IMR-90 (cell line): ENCODE measurements around the gene DUSP10. TPM values are rescaled to one million over a fixed set of nuclear protein-coding genes. Genes with fewer than 3 reads are reported as not detected.

Experiments
- ATAC-seq: fragments of 200-7000 bp; cut with Tn5 transposase; 2 replicates; pipeline ENCODE4 v1.9.1; 2020; ENCODE audit warnings: low read depth, mild to moderate bottlenecking, moderate library complexity
- BruUV-seq: library from RNA; stranded (reverse); fragments of 400-500 nt; replicated peaks from 2 replicates; lab custom pipeline; 2021; lab: Mats Ljungman, UMichigan
- CTCF ChIA-PET: fragments of 300-600 bp; formaldehyde crosslinking; extraction: SDS; loops from one replicate; lab custom pipeline; 2021; ENCODE audit warnings: antibody characterized with exemption; lab: Yijun Ruan, JAX
- POLR2A ChIA-PET: fragments of 300-600 bp; sonication (Branson Sonifier 250); formaldehyde crosslinking; loops from one replicate; lab custom pipeline; 2022; ENCODE audit warnings: antibody characterized with exemption; ENCODE audit not compliant: unreplicated experiment; lab: Charles Lee
- DNase-seq: peaks from one replicate; pipeline ENCODE4 v3.0.0; 2013
- H2AFZ ChIP-seq: replicated peaks from 2 replicates; pipeline ENCODE3; 2013; ENCODE audit warnings: low read length, mild to moderate bottlenecking; ENCODE audit not compliant: poor library complexity
- H2AK5ac ChIP-seq: 2 replicates; pipeline ENCODE4 v1.6.1; 2013; ENCODE audit warnings: low read depth, low read length, inconsistent platforms
- H2AK9ac ChIP-seq: replicated peaks from 2 replicates; pipeline ENCODE3; 2013; ENCODE audit warnings: mild to moderate bottlenecking, low read depth, low read length, moderate library complexity; ENCODE audit not compliant: poor library complexity
- H2BK120ac ChIP-seq: 2 replicates; pipeline ENCODE4 v1.6.1; 2013; ENCODE audit warnings: low read depth, low read length, inconsistent platforms
- H2BK15ac ChIP-seq: 3 replicates; pipeline ENCODE4 v1.6.1; 2013; ENCODE audit warnings: low read depth, low read length, inconsistent platforms
- H2BK20ac ChIP-seq: 2 replicates; pipeline ENCODE4 v1.6.1; 2013; ENCODE audit warnings: low read depth, mild to moderate bottlenecking, inconsistent platforms, low read length, moderate library complexity
- H2BK5ac ChIP-seq: 2 replicates; pipeline ENCODE4 v1.6.1; 2013; ENCODE audit warnings: mild to moderate bottlenecking, low read depth, low read length, inconsistent platforms; ENCODE audit not compliant: poor library complexity, severe bottlenecking
- H3K14ac ChIP-seq: replicated peaks from 2 replicates; pipeline ENCODE4 v1.6.1; 2013; ENCODE audit warnings: low read depth, low read length, inconsistent platforms
- H3K18ac ChIP-seq: 2 replicates; pipeline ENCODE4 v1.6.1; 2013; ENCODE audit warnings: low read depth, low read length, control low read depth
- H3K23ac ChIP-seq: 2 replicates; pipeline ENCODE4 v1.6.1; 2013; ENCODE audit warnings: low read depth, low read length, inconsistent platforms
- H3K27ac ChIP-seq: 2 replicates; pipeline ENCODE4 v1.5.1; 2013; ENCODE audit warnings: mild to moderate bottlenecking, control low read depth, low read length; ENCODE audit not compliant: insufficient read depth
- H3K27me3 ChIP-seq: 2 replicates; pipeline ENCODE4 v1.6.1; 2013; ENCODE audit warnings: low read length; ENCODE audit not compliant: control insufficient read depth, insufficient read depth
- H3K36me3 ChIP-seq: 2 replicates; pipeline ENCODE4 v1.6.1; 2013; ENCODE audit warnings: low read length, mixed read lengths; ENCODE audit not compliant: control insufficient read depth, insufficient read depth
- H3K4ac ChIP-seq: 2 replicates; pipeline ENCODE4 v1.6.1; 2013; ENCODE audit warnings: low read depth, low read length, inconsistent platforms
- H3K4me1 ChIP-seq: 2 replicates; pipeline ENCODE4 v1.6.1; 2013; ENCODE audit warnings: low read length, mixed read lengths; ENCODE audit not compliant: control insufficient read depth, insufficient read depth
- H3K4me2 ChIP-seq: 2 replicates; pipeline ENCODE4 v1.6.1; 2013; ENCODE audit warnings: low read depth, mild to moderate bottlenecking, control low read depth, low read length, moderate library complexity
- H3K4me3 ChIP-seq: 2 replicates; pipeline ENCODE4 v1.5.1; 2013; ENCODE audit warnings: low read depth, mild to moderate bottlenecking, control low read depth, low read length, moderate library complexity; ENCODE audit not compliant: insufficient read depth
- H3K56ac ChIP-seq: 2 replicates; pipeline ENCODE4 v1.6.1; 2013; ENCODE audit warnings: low read length, inconsistent platforms; ENCODE audit not compliant: insufficient read depth; ENCODE audit errors: extremely low read depth
- H3K79me1 ChIP-seq, 2 experiments: 2 replicates each; pipeline ENCODE4 v1.6.1; 2013; ENCODE audit warnings: low read length in 2 of 2, inconsistent platforms in 1 of 2, low read depth in 1 of 2
- H3K9ac ChIP-seq: 2 replicates; pipeline ENCODE4 v1.6.1; 2013; ENCODE audit warnings: low read depth, low read length, control low read depth
- H3K9me1 ChIP-seq: 2 replicates; pipeline ENCODE4 v1.6.1; 2013; ENCODE audit warnings: low read length, inconsistent platforms; ENCODE audit not compliant: insufficient read depth
- H3K9me3 ChIP-seq: 2 replicates; pipeline ENCODE4 v1.6.1; 2013; ENCODE audit warnings: low read length; ENCODE audit not compliant: control insufficient read depth, insufficient read depth
- H4K20me1 ChIP-seq: 2 replicates; pipeline ENCODE4 v1.6.1; 2013; ENCODE audit warnings: low read length, inconsistent platforms; ENCODE audit not compliant: insufficient read depth
- H4K5ac ChIP-seq: 2 replicates; pipeline ENCODE4 v1.6.1; 2013; ENCODE audit warnings: mild to moderate bottlenecking, low read depth, low read length, control low read depth
- H4K8ac ChIP-seq, 2 experiments: 2 replicates each; pipeline ENCODE4 v1.6.1; 2013; ENCODE audit warnings: low read depth in 2 of 2, low read length in 2 of 2, control low read depth in 1 of 2, inconsistent platforms in 1 of 2
- H4K91ac ChIP-seq: 2 replicates; pipeline ENCODE4 v1.6.1; 2013; ENCODE audit warnings: low read depth, low read length, inconsistent platforms; ENCODE audit not compliant: insufficient read depth
- CHD1 ChIP-seq: IDR thresholded peaks from 2 replicates; pipeline ENCODE4 v1.6.1; 2012; ENCODE audit warnings: low read depth, low read length, improper control_type of control experiment
- MAFK ChIP-seq: IDR thresholded peaks from 2 replicates; pipeline ENCODE4 v1.6.1; 2012; ENCODE audit warnings: low read depth, low read length, improper control_type of control experiment
- MAZ ChIP-seq: IDR thresholded peaks from 2 replicates; pipeline ENCODE4 v1.6.1; 2012; ENCODE audit warnings: low read depth, mild to moderate bottlenecking, low read length, improper control_type of control experiment, moderate library complexity, borderline replicate concordance
- POLR2A ChIP-seq: IDR thresholded peaks from 2 replicates; pipeline ENCODE4 v1.6.1; 2012; ENCODE audit warnings: mild to moderate bottlenecking, low read depth, low read length
- SMC3 ChIP-seq: fragments of 150-350 bp; IDR thresholded peaks from 2 replicates; pipeline ENCODE4 v1.6.1; 2016; ENCODE audit warnings: low read depth, mild to moderate bottlenecking, antibody characterized with exemption, low read length, moderate library complexity
- WGBS, 2 experiments: methylation state at CpG; one replicate each; pipeline versions ENCODE4 v1.1.5 to v1.1.7; 2013; ENCODE audit warnings: missing lambda C conversion rate in 2 of 2; ENCODE audit not compliant: insufficient read length in 1 of 2; ENCODE audit errors: extremely low coverage in 2 of 2; 5-methylcytosine and 5-hydroxymethylcytosine counted together
- dilution Hi-C: fragments of 300-500 bp; cut with HindIII; formaldehyde crosslinking; loops from one replicate; pipeline ENCODE4 v1.14.3; 2018; ENCODE audit warnings: low sequenced_read_pairs; ENCODE audit not compliant: unreplicated experiment
- in situ Hi-C: fragments of 300-500 bp; cut with MboI; formaldehyde crosslinking; loops from 3 replicates; pipeline ENCODE4 v1.14.3; 2019; ENCODE audit warnings: low sequenced_read_pairs, inconsistent platforms, mixed read lengths
- intact Hi-C: fragments of 100-400 bp; cut with micrococcal nuclease; formaldehyde crosslinking; loops from 2 replicates; pipeline ENCODE4 v1.10.0; 2022
- polyA plus RNA-seq, 3 experiments: library from polyadenylated mRNA; depleted of rRNA; stranded (reverse); fragments of >200 nt; gene quantifications; 2 replicates each; pipeline ENCODE4 v1.2.3, GENCODE V29; 2012; ENCODE audit warnings: low replicate concordance in 1 of 3
- total RNA-seq: library from RNA; depleted of rRNA; stranded (reverse); fragments of >200 nt; gene quantifications from 2 replicates; pipeline ENCODE4 v1.2.3, GENCODE V29; 2012
- TF ChIP-seq, protein P1 (sequence below): fragments of 150-350 bp; IDR thresholded peaks from 2 replicates; pipeline ENCODE4 v1.6.1; 2017; ENCODE audit warnings: mild to moderate bottlenecking, antibody characterized with exemption, low read length, low read depth

Gene DUSP10
- total and polyA plus RNA-seq, 2 of the 4 experiments (the other 2 are of a cell fraction) = 41.7 to 59.1 TPM

DNA sequence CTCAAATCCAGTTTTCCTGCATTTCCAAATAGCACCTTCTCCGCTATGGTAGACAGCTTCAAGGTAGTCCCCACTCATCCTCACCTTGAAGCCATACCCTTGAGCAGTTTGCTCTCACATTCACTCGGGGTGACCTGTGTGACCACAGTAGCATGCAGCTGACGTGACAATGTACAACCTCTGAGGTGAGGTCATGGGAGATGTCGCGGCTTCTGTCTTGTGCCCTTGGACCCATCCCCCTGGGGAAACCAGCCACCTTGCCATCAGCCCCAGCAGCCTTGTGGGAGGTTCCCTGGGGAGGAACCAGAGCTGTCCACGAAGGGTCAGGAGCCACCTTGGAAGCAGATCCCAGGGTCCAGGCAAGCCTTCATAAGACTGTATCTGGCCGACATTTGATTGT is 38.3 kb upstream of the DUSP10 start:
- H3K27me3 ChIP-seq = no peaks in the 10 kb centered on the region
- no peak overlapping the region for H2AK9ac ChIP-seq
- no peak overlapping the region for H2AFZ ChIP-seq
- no peak overlapping the region for H2BK120ac ChIP-seq
- H4K8ac ChIP-seq = no peak overlapping the region
- DNase-seq (no peak), ATAC-seq (no peak)
- H2BK5ac ChIP-seq = no peak overlapping the region
- no peak overlapping the region for H2BK20ac ChIP-seq
- ChIA-PET POLR2A (no interaction called here), CTCF (no interaction called here)
- TF ChIP-seq, protein P1, sequence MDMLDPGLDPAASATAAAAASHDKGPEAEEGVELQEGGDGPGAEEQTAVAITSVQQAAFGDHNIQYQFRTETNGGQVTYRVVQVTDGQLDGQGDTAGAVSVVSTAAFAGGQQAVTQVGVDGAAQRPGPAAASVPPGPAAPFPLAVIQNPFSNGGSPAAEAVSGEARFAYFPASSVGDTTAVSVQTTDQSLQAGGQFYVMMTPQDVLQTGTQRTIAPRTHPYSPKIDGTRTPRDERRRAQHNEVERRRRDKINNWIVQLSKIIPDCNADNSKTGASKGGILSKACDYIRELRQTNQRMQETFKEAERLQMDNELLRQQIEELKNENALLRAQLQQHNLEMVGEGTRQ = no peak
- TF ChIP-seq SMC3 (no peak), MAFK (no peak), CHD1 (no peak), MAZ (no peak), POLR2A (no peak)
- H3K36me3 ChIP-seq = no peaks in the 10 kb centered on the region
- H3K9me1 ChIP-seq = no peaks in the 10 kb centered on the region
- H3K56ac ChIP-seq = no peak overlapping the region
- H2AK5ac ChIP-seq = no peak overlapping the region
- no TSS peak for BruUV-seq
- H4K5ac ChIP-seq = no peak overlapping the region
- no peak overlapping the region for H4K91ac ChIP-seq
- no peak overlapping the region for H3K23ac ChIP-seq
- dilution Hi-C loops = no loop called here
- no peak overlapping the region for H3K18ac ChIP-seq
- intact Hi-C loops = no loop called here
- no peak overlapping the region for H3K4ac ChIP-seq
- 88% methylated on average over 1 of the region's 7 CpGs; no CpG with 5 or more reads in 1 of the 2 experiments for WGBS, 2 experiments
- in situ Hi-C loops = no loop called here
- H3K4me1 ChIP-seq = no peaks in the 10 kb centered on the region; the same call in 1 of the 2 replicates
- H3K9ac ChIP-seq = no peak overlapping the region
- H3K27ac ChIP-seq = no peak overlapping the region
- H3K9me3 ChIP-seq = no peaks in the 10 kb centered on the region
- no peak overlapping the region for H2BK15ac ChIP-seq
- H3K79me1 ChIP-seq = no peaks in the 10 kb centered on the region
- H3K14ac ChIP-seq = no peak overlapping the region
- H4K20me1 ChIP-seq = no peaks in the 10 kb centered on the region
- H3K4me3 ChIP-seq = no peak overlapping the region
- no peak overlapping the region for H3K4me2 ChIP-seq
